BE2C (cell line): ENCODE results near the gene SLX4. TPM values are rescaled to one million over a fixed set of nuclear protein-coding genes. Genes with fewer than 3 reads are reported as not detected.
"Not testable (repeated sequence)": the region's sequence is repeated elsewhere in the genome, so short reads cannot be mapped to it uniquely, and the experiment has no call there.

Experiments used
- DNase-seq: peaks from one replicate; pipeline ENCODE4 v3.0.0-alpha.2; 2020
- H3K27me3 ChIP-seq: fragments of 250-450 bp; sonication (Bioruptor Pico); 2 replicates; pipeline ENCODE4 v1.5.1; 2020; ENCODE audit warnings: mild to moderate bottlenecking
- H3K36me3 ChIP-seq: fragments of 250-450 bp; sonication (Bioruptor Pico); 2 replicates; pipeline ENCODE4 v1.5.1; 2020; ENCODE audit warnings: mild to moderate bottlenecking
- H3K4me1 ChIP-seq: fragments of 250-450 bp; sonication (Bioruptor Pico); 2 replicates; pipeline ENCODE4 v1.5.1; 2020
- H3K4me3 ChIP-seq: 2 replicates; pipeline ENCODE4 v1.5.1; 2011; ENCODE audit warnings: low read depth, low read length
- H3K9me3 ChIP-seq: fragments of 250-450 bp; sonication (Bioruptor Pico); 2 replicates; pipeline ENCODE4 v1.5.1; 2020
- polyA plus RNA-seq: library from polyadenylated mRNA; unstranded; fragments of >200 nt; gene quantifications from one replicate; pipeline ENCODE4 v1.2.1, GENCODE V29; 2012; ENCODE audit warnings: low read depth, missing spikeins; ENCODE audit not compliant: insufficient read length, insufficient read depth
- TF ChIP-seq, protein P1 (sequence below): IDR thresholded peaks from 2 replicates; pipeline ENCODE4 v1.5.1; 2012; ENCODE audit warnings: mild to moderate bottlenecking, low read depth, low read length

SLX4 gene
- polyA plus RNA-seq = 8.1 TPM

GRCh38 chr16:3611146-3611975 lies at the start of gene SLX4:
SLX4 (minus strand) TSS chr16:3611606; CDS start chr16:3608964, 2,642 bp downstream.
- H3K4me1 ChIP-seq = no peaks in the 10 kb centered on the region
- no peaks in the 10 kb centered on the region for H3K9me3 ChIP-seq
- peak within 1 kb of the TSS; percentile 96 for H3K4me3 ChIP-seq
- H3K27me3 ChIP-seq = no peaks in the 10 kb centered on the region
- DNase-seq = peak; percentile 95
- TF ChIP-seq, protein P1, sequence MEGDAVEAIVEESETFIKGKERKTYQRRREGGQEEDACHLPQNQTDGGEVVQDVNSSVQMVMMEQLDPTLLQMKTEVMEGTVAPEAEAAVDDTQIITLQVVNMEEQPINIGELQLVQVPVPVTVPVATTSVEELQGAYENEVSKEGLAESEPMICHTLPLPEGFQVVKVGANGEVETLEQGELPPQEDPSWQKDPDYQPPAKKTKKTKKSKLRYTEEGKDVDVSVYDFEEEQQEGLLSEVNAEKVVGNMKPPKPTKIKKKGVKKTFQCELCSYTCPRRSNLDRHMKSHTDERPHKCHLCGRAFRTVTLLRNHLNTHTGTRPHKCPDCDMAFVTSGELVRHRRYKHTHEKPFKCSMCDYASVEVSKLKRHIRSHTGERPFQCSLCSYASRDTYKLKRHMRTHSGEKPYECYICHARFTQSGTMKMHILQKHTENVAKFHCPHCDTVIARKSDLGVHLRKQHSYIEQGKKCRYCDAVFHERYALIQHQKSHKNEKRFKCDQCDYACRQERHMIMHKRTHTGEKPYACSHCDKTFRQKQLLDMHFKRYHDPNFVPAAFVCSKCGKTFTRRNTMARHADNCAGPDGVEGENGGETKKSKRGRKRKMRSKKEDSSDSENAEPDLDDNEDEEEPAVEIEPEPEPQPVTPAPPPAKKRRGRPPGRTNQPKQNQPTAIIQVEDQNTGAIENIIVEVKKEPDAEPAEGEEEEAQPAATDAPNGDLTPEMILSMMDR = no peak
- H3K36me3 ChIP-seq = no peaks in the 10 kb centered on the region

DNA sequence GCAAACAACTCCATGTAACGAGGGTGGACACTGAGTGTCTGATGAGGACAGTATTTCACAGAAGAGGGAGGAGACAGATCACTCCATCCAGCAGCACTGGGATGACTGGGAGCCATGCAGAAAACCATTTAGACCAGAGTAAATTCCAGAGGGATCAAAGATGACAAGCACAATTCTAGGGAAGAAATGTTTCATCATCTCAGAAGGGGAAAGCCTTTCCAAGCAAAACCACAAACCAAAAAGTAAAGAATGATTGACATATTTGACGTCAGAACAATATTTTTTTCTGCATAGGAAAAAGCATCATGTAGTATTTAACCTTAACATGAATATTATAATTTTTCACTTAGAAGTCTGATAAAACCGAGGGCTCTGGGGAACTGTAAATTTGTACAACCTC lies 47.8 kb upstream of the SLX4 start:
- TF ChIP-seq, protein P1 = no peak
- DNase-seq = no peak
- Histone ChIP-seq H3K4me1 (no peaks in the 10 kb centered on the region), H3K36me3 (peaks cover 95% of the 10 kb centered on the region), H3K9me3 (no peaks in the 10 kb centered on the region), H3K27me3 (no peaks in the 10 kb centered on the region), H3K4me3 (no peak overlapping the region)

DNA sequence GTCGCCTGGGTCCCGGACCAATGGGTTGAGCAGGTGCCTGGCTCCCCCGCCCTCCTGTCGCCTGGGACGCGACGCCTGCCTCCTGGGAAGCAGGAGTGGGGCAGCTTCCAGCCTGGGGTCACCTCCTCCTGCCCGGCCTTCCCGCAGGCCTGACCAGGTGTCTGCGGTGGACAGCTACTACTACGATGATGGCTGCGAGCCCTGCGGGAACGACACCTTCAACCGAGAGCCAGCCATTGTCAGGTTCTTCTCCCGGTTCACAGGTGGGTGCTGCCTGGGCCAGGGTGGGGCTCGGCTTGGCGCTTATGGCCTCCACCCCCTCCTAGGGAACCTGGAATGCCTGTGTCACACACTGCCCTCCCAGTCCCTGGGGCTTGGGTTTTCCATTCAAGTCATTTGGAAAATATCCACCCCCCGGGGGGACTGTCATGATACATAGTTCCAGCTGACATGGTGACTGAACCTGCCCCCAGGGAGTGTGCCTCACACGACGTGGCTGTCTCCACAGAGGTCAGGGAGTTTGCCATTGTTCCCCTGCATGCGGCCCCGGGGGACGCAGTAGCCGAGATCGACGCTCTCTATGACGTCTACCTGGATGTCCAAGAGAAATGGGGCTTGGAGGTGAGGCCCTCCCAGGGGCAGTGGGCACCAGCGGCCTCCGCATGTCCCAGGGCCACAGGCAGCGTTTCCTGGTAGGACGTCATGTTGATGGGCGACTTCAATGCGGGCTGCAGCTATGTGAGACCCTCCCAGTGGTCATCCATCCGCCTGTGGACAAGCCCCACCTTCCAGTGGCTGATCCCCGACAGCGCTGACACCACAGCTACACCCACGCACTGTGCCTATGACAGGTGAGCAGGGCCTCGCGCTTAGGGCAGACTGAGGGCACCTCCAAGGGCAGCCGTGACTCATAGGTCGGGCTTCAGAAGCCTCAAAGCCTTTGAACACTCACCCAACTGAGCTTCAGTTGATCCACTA lies 45.4 kb upstream of the SLX4 start:
- H3K4me3 ChIP-seq = no peak overlapping the region
- no peaks in the 10 kb centered on the region for H3K4me1 ChIP-seq
- no peaks in the 10 kb centered on the region for H3K9me3 ChIP-seq
- no peak for DNase-seq
- TF ChIP-seq, protein P1 = no peak
- peaks cover 90% of the 10 kb centered on the region for H3K36me3 ChIP-seq
- no peaks in the 10 kb centered on the region for H3K27me3 ChIP-seq

DNA sequence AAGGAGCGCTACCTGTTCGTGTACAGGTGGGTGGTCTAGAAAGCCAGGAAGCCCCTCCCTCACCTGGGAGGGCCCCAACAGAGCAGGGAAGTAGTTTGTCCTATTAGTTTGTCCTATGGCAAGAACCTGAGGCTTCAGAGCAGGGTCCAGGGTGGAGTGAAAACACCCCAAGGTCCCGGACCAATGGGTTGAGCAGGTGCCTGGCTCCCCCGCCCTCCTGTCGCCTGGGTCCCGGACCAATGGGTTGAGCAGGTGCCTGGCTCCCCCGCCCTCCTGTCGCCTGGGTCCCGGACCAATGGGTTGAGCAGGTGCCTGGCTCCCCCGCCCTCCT lies 44.7 kb upstream of the SLX4 start:
- not testable (repeated sequence) for H3K4me3 ChIP-seq, DNase-seq, H3K4me1 ChIP-seq, H3K27me3 ChIP-seq, H3K9me3 ChIP-seq
- peaks cover 86% of the 10 kb centered on the region for H3K36me3 ChIP-seq

DNA sequence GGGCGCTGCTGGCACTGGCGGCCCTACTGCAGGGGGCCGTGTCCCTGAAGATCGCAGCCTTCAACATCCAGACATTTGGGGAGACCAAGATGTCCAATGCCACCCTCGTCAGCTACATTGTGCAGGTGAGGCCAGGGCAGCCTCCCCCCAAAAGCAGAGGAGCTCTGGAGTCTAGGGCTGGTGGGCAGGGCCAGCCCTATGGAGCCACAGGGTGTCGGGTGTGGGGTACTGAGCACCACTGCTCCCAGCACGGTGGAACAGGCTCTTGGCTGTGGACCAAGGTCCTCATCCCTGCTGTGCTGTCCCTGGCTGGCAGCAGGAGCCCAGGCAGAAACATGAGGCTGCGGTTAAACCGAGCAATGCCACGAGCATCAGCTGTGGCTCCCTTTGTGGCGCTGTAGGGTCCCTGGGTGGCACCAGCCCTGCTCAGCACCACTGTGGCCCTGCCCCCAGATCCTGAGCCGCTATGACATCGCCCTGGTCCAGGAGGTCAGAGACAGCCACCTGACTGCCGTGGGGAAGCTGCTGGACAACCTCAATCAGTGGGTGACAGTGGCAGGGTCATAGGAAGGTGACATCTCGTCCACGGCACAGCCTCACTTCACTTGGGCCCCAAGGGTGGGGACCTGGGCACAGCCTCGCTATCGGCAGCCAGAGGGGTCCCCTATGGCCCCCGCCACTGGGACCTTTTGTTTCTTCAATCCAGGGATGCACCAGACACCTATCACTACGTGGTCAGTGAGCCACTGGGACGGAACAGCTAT lies 44.2 kb upstream of the SLX4 start:
- TF ChIP-seq, protein P1 = no peak
- H3K27me3 ChIP-seq = no peaks in the 10 kb centered on the region
- no peaks in the 10 kb centered on the region for H3K9me3 ChIP-seq
- H3K4me3 ChIP-seq = no peak overlapping the region
- H3K4me1 ChIP-seq = no peaks in the 10 kb centered on the region
- H3K36me3 ChIP-seq = peaks cover 82% of the 10 kb centered on the region
- no peak for DNase-seq

GRCh38 chr16:3655030-3655395 lies 43.6 kb upstream of the SLX4 start:
- no peak for DNase-seq
- H3K9me3 ChIP-seq = no peaks in the 10 kb centered on the region
- no peak overlapping the region for H3K4me3 ChIP-seq
- H3K27me3 ChIP-seq = no peaks in the 10 kb centered on the region
- H3K36me3 ChIP-seq = peaks cover 76% of the 10 kb centered on the region
- no peaks in the 10 kb centered on the region for H3K4me1 ChIP-seq
- TF ChIP-seq, protein P1 = no peak
